BLaER1 (cell line): ENCODE data around the gene GPC6.

Source experiments
- H3K27ac ChIP-seq: shearing (Covaris generic); formaldehyde crosslinking; 2 replicates; pipeline ENCODE4 v1.8.1; 2022
- H3K27me3 ChIP-seq: shearing (Covaris generic); formaldehyde crosslinking; 2 replicates; pipeline ENCODE4 v1.8.1; 2022
- H3K36me3 ChIP-seq: shearing (Covaris generic); formaldehyde crosslinking; 2 replicates; pipeline ENCODE4 v1.8.1; 2022
- H3K4me1 ChIP-seq: shearing (Covaris generic); formaldehyde crosslinking; 2 replicates; pipeline ENCODE4 v1.8.1; 2022
- H3K4me2 ChIP-seq: shearing (Covaris generic); formaldehyde crosslinking; 2 replicates; pipeline ENCODE4 v1.8.1; 2022
- H3K4me3 ChIP-seq: shearing (Covaris generic); formaldehyde crosslinking; 2 replicates; pipeline ENCODE4 v1.8.1; 2022
- H3K9ac ChIP-seq: shearing (Covaris generic); formaldehyde crosslinking; 2 replicates; pipeline ENCODE4 v1.8.1; 2022
- H3K9me3 ChIP-seq: shearing (Covaris generic); formaldehyde crosslinking; 2 replicates; pipeline ENCODE4 v1.8.1; 2022
- H4K20me1 ChIP-seq: shearing (Covaris generic); formaldehyde crosslinking; 2 replicates; pipeline ENCODE4 v1.8.1; 2022
- Cebpa-rat ChIP-seq: shearing (Covaris generic); IDR thresholded peaks from 2 replicates; pipeline ENCODE4 v1.8.1; 2022

Gene GPC6

GRCh38 chr13:94162289-94162688, 935.7 kb downstream of the GPC6 start:
- TF ChIP-seq Cebpa-rat, result no peak

GRCh38 chr13:94163535-94163934, 936.9 kb downstream of the GPC6 start:
- H3K36me3 ChIP-seq, result no peaks in the 10 kb centered on the region
- H3K9ac ChIP-seq, result no peak overlapping the region
- H3K4me3 ChIP-seq, result no peak overlapping the region
- no peak overlapping the region for H3K4me2 ChIP-seq
- H3K27me3 ChIP-seq, result no peaks in the 10 kb centered on the region
- TF ChIP-seq Cebpa-rat, result no peak
- no peaks in the 10 kb centered on the region for H4K20me1 ChIP-seq
- H3K9me3 ChIP-seq, result 0 out of 2 replicates have a peak, but pooled peaks cover 5% of the 10 kb centered on the region
- no peak overlapping the region for H3K27ac ChIP-seq
- no peaks in the 10 kb centered on the region for H3K4me1 ChIP-seq

More at GRCh38 chr13:94162289-94162688, 935.7 kb downstream of the GPC6 start:
- Histone ChIP-seq H3K9ac (no peak overlapping the region), H3K36me3 (no peaks in the 10 kb centered on the region), H3K4me3 (no peak overlapping the region), H4K20me1 (no peaks in the 10 kb centered on the region), H3K27ac (no peak overlapping the region), H3K4me2 (no peak overlapping the region), H3K4me1 (no peaks in the 10 kb centered on the region), H3K27me3 (no peaks in the 10 kb centered on the region), H3K9me3 (0 out of 2 replicates have a peak, but pooled peaks cover 5% of the 10 kb centered on the region)

- TF ChIP-seq Cebpa-rat, result no peak
- Histone ChIP-seq H3K9ac (no peak overlapping the region), H3K36me3 (no peaks in the 10 kb centered on the region), H3K9me3 (no peaks in the 10 kb centered on the region), H4K20me1 (no peaks in the 10 kb centered on the region), H3K4me1 (no peaks in the 10 kb centered on the region), H3K4me2 (no peak overlapping the region), H3K4me3 (no peak overlapping the region), H3K27ac (no peak overlapping the region), H3K27me3 (no peaks in the 10 kb centered on the region)
These were observed 942.3 kb downstream of the GPC6 start for GRCh38 chr13:94168783-94169453.

GRCh38 chr13:94169454-94170144, 943.0 kb downstream of the GPC6 start:
- TF ChIP-seq Cebpa-rat, result no peak
- H3K4me1 ChIP-seq, result no peaks in the 10 kb centered on the region
- no peaks in the 10 kb centered on the region for H3K27me3 ChIP-seq
- no peak overlapping the region for H3K4me2 ChIP-seq
- no peak overlapping the region for H3K9ac ChIP-seq
- no peak overlapping the region for H3K4me3 ChIP-seq
- no peaks in the 10 kb centered on the region for H3K36me3 ChIP-seq
- H3K27ac ChIP-seq, result no peak overlapping the region
- no peaks in the 10 kb centered on the region for H3K9me3 ChIP-seq
- no peaks in the 10 kb centered on the region for H4K20me1 ChIP-seq

GRCh38 chr13:94170145-94170571, 943.6 kb downstream of the GPC6 start:
- Histone ChIP-seq H3K4me1 (no peaks in the 10 kb centered on the region), H4K20me1 (no peaks in the 10 kb centered on the region), H3K4me3 (no peak overlapping the region), H3K36me3 (no peaks in the 10 kb centered on the region), H3K9ac (no peak overlapping the region), H3K27me3 (no peaks in the 10 kb centered on the region), H3K4me2 (no peak overlapping the region), H3K9me3 (no peaks in the 10 kb centered on the region), H3K27ac (no peak overlapping the region)
- no peak for TF ChIP-seq Cebpa-rat

- no peak for TF ChIP-seq Cebpa-rat
- no peaks in the 10 kb centered on the region for H3K4me1 ChIP-seq
- no peak overlapping the region for H3K4me2 ChIP-seq
- no peak overlapping the region for H3K9ac ChIP-seq
- no peaks in the 10 kb centered on the region for H4K20me1 ChIP-seq
- H3K9me3 ChIP-seq, result no peaks in the 10 kb centered on the region
- H3K36me3 ChIP-seq, result no peaks in the 10 kb centered on the region
- H3K4me3 ChIP-seq, result no peak overlapping the region
- H3K27ac ChIP-seq, result no peak overlapping the region
- H3K27me3 ChIP-seq, result no peaks in the 10 kb centered on the region
These were observed 945.8 kb downstream of the GPC6 start for GRCh38 chr13:94172416-94172815.

GRCh38 chr13:94173312-94173854, 946.8 kb downstream of the GPC6 start:
- Histone ChIP-seq H3K4me2 (no peak overlapping the region), H3K36me3 (no peaks in the 10 kb centered on the region), H3K4me1 (no peaks in the 10 kb centered on the region), H3K9me3 (no peaks in the 10 kb centered on the region), H3K4me3 (no peak overlapping the region), H4K20me1 (no peaks in the 10 kb centered on the region), H3K27me3 (no peaks in the 10 kb centered on the region), H3K27ac (no peak overlapping the region), H3K9ac (no peak overlapping the region)
- TF ChIP-seq Cebpa-rat, result no peak

GRCh38 chr13:94174009-94174408, 947.4 kb downstream of the GPC6 start:
- no peak overlapping the region for H3K27ac ChIP-seq
- no peak overlapping the region for H3K4me2 ChIP-seq
- no peak overlapping the region for H3K9ac ChIP-seq
- H3K27me3 ChIP-seq, result no peaks in the 10 kb centered on the region
- H3K4me1 ChIP-seq, result no peaks in the 10 kb centered on the region
- no peaks in the 10 kb centered on the region for H4K20me1 ChIP-seq
- H3K4me3 ChIP-seq, result no peak overlapping the region
- no peaks in the 10 kb centered on the region for H3K36me3 ChIP-seq
- H3K9me3 ChIP-seq, result no peaks in the 10 kb centered on the region
- no peak for TF ChIP-seq Cebpa-rat

GRCh38 chr13:94175076-94175475, 948.5 kb downstream of the GPC6 start:
- Histone ChIP-seq H3K4me3 (no peak overlapping the region), H3K27me3 (no peaks in the 10 kb centered on the region), H3K9me3 (no peaks in the 10 kb centered on the region), H3K4me1 (no peaks in the 10 kb centered on the region), H3K9ac (no peak overlapping the region), H4K20me1 (no peaks in the 10 kb centered on the region), H3K4me2 (no peak overlapping the region), H3K36me3 (no peaks in the 10 kb centered on the region), H3K27ac (no peak overlapping the region)
- TF ChIP-seq Cebpa-rat, result no peak

- no peak overlapping the region for H3K27ac ChIP-seq
- no peak overlapping the region for H3K4me2 ChIP-seq
- no peaks in the 10 kb centered on the region for H4K20me1 ChIP-seq
- H3K4me1 ChIP-seq, result no peaks in the 10 kb centered on the region
- no peaks in the 10 kb centered on the region for H3K9me3 ChIP-seq
- no peak overlapping the region for H3K4me3 ChIP-seq
- no peak for TF ChIP-seq Cebpa-rat
- H3K36me3 ChIP-seq, result no peaks in the 10 kb centered on the region
- no peak overlapping the region for H3K9ac ChIP-seq
- no peaks in the 10 kb centered on the region for H3K27me3 ChIP-seq
These were observed 950.0 kb downstream of the GPC6 start for GRCh38 chr13:94176561-94176960.
